Right lobe of liver (tissue), 6 donors: Measurements from ENCODE around the gene SH3TC1. TPM values are rescaled to one million over a fixed set of nuclear protein-coding genes. Genes with fewer than 3 reads are reported as not detected.

Source experiments
- ATAC-seq, 4 donors: fragments of 200-7000 bp; cut with Tn5 transposase; one replicate each; pipeline ENCODE4 v1.9.1; 2020; ENCODE audit warnings: mild to moderate bottlenecking in 4 of 4, moderate library complexity in 4 of 4
- DNase-seq, 3 donors: peaks; one replicate each; pipeline ENCODE4 v3.0.0-alpha.2; 2020
- H3K27ac ChIP-seq, 3 donors: fragments of 200-600 bp; one replicate each; pipeline ENCODE4 v1.8.0; 2022
- H3K27me3 ChIP-seq, 2 donors: fragments of 200-600 bp; one replicate each; pipeline ENCODE4 v1.8.0; 2022
- H3K36me3 ChIP-seq, 4 donors: fragments of 200-600 bp; sonication (generic) in 1 of 4; one replicate each; pipeline versions ENCODE4 v1.5.1 to v1.8.0; 2017 to 2022; ENCODE audit warnings: control low read depth in 1 of 4
- H3K4me1 ChIP-seq, 4 donors: fragments of 200-600 bp; sonication (generic) in 1 of 4; one replicate each; pipeline versions ENCODE4 v1.5.1 to v1.8.0; 2017 to 2022; ENCODE audit warnings: control low read depth in 1 of 4
- H3K4me3 ChIP-seq, 3 donors: fragments of 200-600 bp; one replicate each; pipeline ENCODE4 v1.8.0; 2022
- H3K9me3 ChIP-seq, 4 donors: fragments of 200-600 bp; sonication (generic) in 1 of 4; one replicate each; pipeline versions ENCODE4 v1.5.1 to v1.8.0; 2017 to 2022; ENCODE audit warnings: control low read depth in 1 of 4
- CTCF ChIP-seq, 4 donors: fragments of 200-600 bp in 3 of 4; fragments of 450-650 bp in 1 of 4; IDR thresholded peaks; one replicate each; pipeline versions ENCODE4 v1.5.1 to v1.8.0; 2016 to 2022; ENCODE audit warnings: antibody characterized with exemption in 4 of 4, mild to moderate bottlenecking in 2 of 4
- POLR2A ChIP-seq: fragments of 450-650 bp; IDR thresholded peaks from one replicate; pipeline ENCODE4 v1.6.1; 2017; ENCODE audit warnings: antibody characterized with exemption, mild to moderate bottlenecking
- WGBS: methylation state at CpG from one replicate; pipeline ENCODE4 v1.1.6; 2018; ENCODE audit warnings: low coverage, low lambda C conversion rate; ENCODE audit not compliant: insufficient coverage; ENCODE audit errors: missing lambda C conversion rate; 5-methylcytosine and 5-hydroxymethylcytosine counted together
- intact Hi-C, 2 donors: fragments of 100-400 bp; cut with DNase I; formaldehyde crosslinking; loops; one replicate each; pipeline versions ENCODE4 v1.11.2 to v1.14.1; 2022
- total RNA-seq, 6 experiments: library from RNA; depleted of rRNA in 2 of 6; stranded (reverse); fragments of >200 nt in 2 of 6; fragmentation: NEBNext Ultra II Directional in 3 of 6; extraction: Animal tissue kit (Norgen Biotek cat#: 25700) in 3 of 6; gene quantifications; one replicate each; pipeline versions ENCODE4 v1.1.0 to v1.2.4, GENCODE V29; 2016 to 2023
- donor health status: DM: no; HTN: yes; CAD: no.
- donor health status: DM: no; HTN: no; CAD: no.
- donor health status: DM: no; HTN: no; CAD: no.
- donor health status: DM: no; HTN: yes; CAD: no.
- donor health status: DM: no; HTN: yes; CAD: no.

SH3TC1 gene
- total RNA-seq, 6 experiments from 2014 or later: 13.2 to 48.0 (median 24.9) TPM

- Histone ChIP-seq H3K27me3 (no peaks in the 10 kb centered on the region), H3K27ac (no peak overlapping the region), H3K36me3 (peaks cover 0 to 3% (median 0%) of the 10 kb centered on the region in 4 donors), H3K4me1 (peaks cover 0 to 37% (median 21%) of the 10 kb centered on the region in 4 donors), H3K9me3 (no peaks in the 10 kb centered on the region), H3K4me3 (peak overlapping the region; percentile 12 to 85 (median 67))
- DNase-seq: peak in 1 of 3 donors; percentile 37
- 45% methylated on average over 9 of the region's 21 CpGs for WGBS
- no peak for TF ChIP-seq CTCF (IDR thresholded peaks at IDR 0.05)
- no peak for TF ChIP-seq POLR2A
- intact Hi-C loops: no loop called here
- ATAC-seq: peak in 1 of 4 donors; percentile 4
These were observed 3.3 kb downstream of the SH3TC1 start for GRCh38 chr4:8202108-8203051.

- no peak for ATAC-seq
- H3K27me3 ChIP-seq: no peaks in the 10 kb centered on the region
- 25% methylated on average over 6 of the region's 7 CpGs for WGBS
- H3K4me1 ChIP-seq: peaks cover 0 to 37% (median 21%) of the 10 kb centered on the region in 4 donors
- H3K27ac ChIP-seq: no peak overlapping the region
- H3K36me3 ChIP-seq: peaks cover 0 to 3% (median 0%) of the 10 kb centered on the region in 4 donors
- TF ChIP-seq POLR2A: no peak
- TF ChIP-seq CTCF (IDR thresholded peaks at IDR 0.05): no peak
- DNase-seq: peak in 1 of 3 donors; percentile 14
- no peaks in the 10 kb centered on the region for H3K9me3 ChIP-seq
- intact Hi-C loops: no loop called here
- H3K4me3 ChIP-seq: no peak overlapping the region
These were observed 3.9 kb downstream of the SH3TC1 start for GRCh38 chr4:8203052-8203401.

- Histone ChIP-seq H3K36me3 (peaks cover 0 to 3% (median 1%) of the 10 kb centered on the region in 4 donors), H3K4me1 (peaks cover 0 to 31% (median 15%) of the 10 kb centered on the region in 4 donors), H3K27ac (no peak overlapping the region), H3K27me3 (no peaks in the 10 kb centered on the region), H3K9me3 (no peaks in the 10 kb centered on the region), H3K4me3 (no peak overlapping the region)
- intact Hi-C loops: no loop called here
- 84% methylated on average over 4 of the region's 10 CpGs for WGBS
- ATAC-seq (no peak), DNase-seq (peak in 1 of 3 donors; percentile 15)
- no peak for TF ChIP-seq POLR2A
- no peak for TF ChIP-seq CTCF (IDR thresholded peaks at IDR 0.05)
These were observed 4.7 kb downstream of the SH3TC1 start for GRCh38 chr4:8203817-8204216.

GRCh38 chr4:8204576-8205227, 5.6 kb downstream of the SH3TC1 start:
- no peak for TF ChIP-seq POLR2A
- no peak for TF ChIP-seq CTCF (IDR thresholded peaks at IDR 0.05)
- intact Hi-C loops: no loop called here
- H3K36me3 ChIP-seq: peaks cover 0 to 10% (median 3%) of the 10 kb centered on the region in 4 donors
- H3K4me1 ChIP-seq: peaks cover 0 to 26% (median 12%) of the 10 kb centered on the region in 4 donors
- ATAC-seq (no peak), DNase-seq (no peak)
- H3K27ac ChIP-seq: no peak overlapping the region
- no peaks in the 10 kb centered on the region for H3K27me3 ChIP-seq
- H3K9me3 ChIP-seq: no peaks in the 10 kb centered on the region
- 84% methylated on average over 8 of the region's 31 CpGs for WGBS
- H3K4me3 ChIP-seq: no peak overlapping the region
